Activated CD8-positive, alpha-beta memory T cell treated with anti-CD3 and anti-CD28 coated beads, Interleukin-2, amount 10 ng/mL, durations not matched to agents 7 days and 5 days (primary cell): Measurements from ENCODE around the gene GPHN. TPM values are rescaled to one million over a fixed set of nuclear protein-coding genes. Genes with fewer than 3 reads are reported as not detected.

Experiments used
- ATAC-seq: fragments of 150-1000 bp; cut with Tn5 transposase; one replicate; pipeline ENCODE4 v1.10.0; 2021; ENCODE audit warnings: moderate library complexity
- CTCF ChIA-PET: fragments of 350-600 bp; sonication (Branson Sonifier 250); formaldehyde crosslinking; loops from one replicate; lab custom pipeline; 2021; ENCODE audit warnings: antibody characterized with exemption; lab: Charles Lee
- DNase-seq: peaks from one replicate; pipeline ENCODE4 v3.0.0-alpha.2; 2020
- H3K27ac Mint-ChIP-seq: one replicate; pipeline ENCODE4 v1.8.0; 2021; ENCODE audit warnings: mild to moderate bottlenecking, mixed read lengths
- H3K27me3 Mint-ChIP-seq: one replicate; pipeline ENCODE4 v1.8.0; 2021; ENCODE audit warnings: mixed read lengths
- H3K36me3 Mint-ChIP-seq: one replicate; pipeline ENCODE4 v1.8.0; 2021; ENCODE audit warnings: mild to moderate bottlenecking, mixed read lengths
- H3K4me1 Mint-ChIP-seq: one replicate; pipeline ENCODE4 v1.8.0; 2021; ENCODE audit warnings: mixed read lengths
- H3K4me3 Mint-ChIP-seq: one replicate; pipeline ENCODE4 v1.8.0; 2021; ENCODE audit warnings: mild to moderate bottlenecking, moderate library complexity, mixed read lengths
- H3K9me3 Mint-ChIP-seq: one replicate; pipeline ENCODE4 v1.8.0; 2022; ENCODE audit warnings: low read depth, mixed read lengths
- total RNA-seq, 2 experiments: library from RNA; stranded (reverse); gene quantifications; one replicate each; pipeline ENCODE4 v1.2.3, GENCODE V29; 2021

The GPHN gene
- total RNA-seq, 2 experiments from 2014 or later = 11.9 to 22.5 TPM

- CTCF ChIA-PET = no interaction called here
- no peak overlapping the region for H3K4me3 Mint-ChIP-seq
These were observed 238.5 kb downstream of the GPHN start for GRCh38 chr14:66746316-66747006.

GRCh38 chr14:66752109-66752508, 244.2 kb downstream of the GPHN start:
- CTCF ChIA-PET = no interaction called here
- no peak overlapping the region for H3K27ac Mint-ChIP-seq

More at GRCh38 chr14:66746316-66747006, 238.5 kb downstream of the GPHN start:
- Mint-ChIP-seq H3K27ac (no peak overlapping the region), H3K27me3 (no peaks in the 10 kb centered on the region), H3K36me3 (no peaks in the 10 kb centered on the region), H3K9me3 (no peaks in the 10 kb centered on the region), H3K4me1 (no peaks in the 10 kb centered on the region)
- no peak for ATAC-seq
- DNase-seq = no peak

GRCh38 chr14:66758031-66758613, 250.2 kb downstream of the GPHN start:
- Mint-ChIP-seq H3K27ac (no peak overlapping the region), H3K4me3 (no peak overlapping the region), H3K36me3 (no peaks in the 10 kb centered on the region), H3K4me1 (no peaks in the 10 kb centered on the region), H3K9me3 (peaks cover 3% of the 10 kb centered on the region), H3K27me3 (no peaks in the 10 kb centered on the region)
- no peak for ATAC-seq
- DNase-seq = no peak
- CTCF ChIA-PET = no interaction called here

More at GRCh38 chr14:66752109-66752508, 244.2 kb downstream of the GPHN start:
- Mint-ChIP-seq H3K4me1 (peaks cover 6% of the 10 kb centered on the region), H3K9me3 (no peaks in the 10 kb centered on the region), H3K4me3 (no peak overlapping the region), H3K27me3 (no peaks in the 10 kb centered on the region), H3K36me3 (no peaks in the 10 kb centered on the region)
- no peak for ATAC-seq
- no peak for DNase-seq

GRCh38 chr14:66772146-66772545, 264.2 kb downstream of the GPHN start:
- Mint-ChIP-seq H3K27me3 (no peaks in the 10 kb centered on the region), H3K27ac (no peak overlapping the region), H3K9me3 (no peaks in the 10 kb centered on the region), H3K4me3 (no peak overlapping the region), H3K36me3 (no peaks in the 10 kb centered on the region), H3K4me1 (no peaks in the 10 kb centered on the region)
- no peak for ATAC-seq
- no peak for DNase-seq
- CTCF ChIA-PET = no interaction called here

GRCh38 chr14:66782853-66783252, 274.9 kb downstream of the GPHN start:
- DNase-seq (no peak), ATAC-seq (no peak)
- Mint-ChIP-seq H3K27ac (no peak overlapping the region), H3K9me3 (no peaks in the 10 kb centered on the region), H3K4me1 (no peaks in the 10 kb centered on the region), H3K4me3 (no peak overlapping the region), H3K36me3 (no peaks in the 10 kb centered on the region), H3K27me3 (no peaks in the 10 kb centered on the region)
- CTCF ChIA-PET = no interaction called here

- Mint-ChIP-seq H3K27me3 (no peaks in the 10 kb centered on the region), H3K27ac (no peak overlapping the region), H3K9me3 (peaks cover 2% of the 10 kb centered on the region), H3K36me3 (no peaks in the 10 kb centered on the region), H3K4me1 (no peaks in the 10 kb centered on the region), H3K4me3 (no peak overlapping the region)
- ATAC-seq (no peak), DNase-seq (no peak)
- CTCF ChIA-PET = no interaction called here
These were observed 282.2 kb downstream of the GPHN start for GRCh38 chr14:66790101-66790500.

- Mint-ChIP-seq H3K36me3 (peaks cover 3% of the 10 kb centered on the region), H3K27me3 (no peaks in the 10 kb centered on the region), H3K4me1 (no peaks in the 10 kb centered on the region), H3K27ac (no peak overlapping the region), H3K9me3 (peaks cover 9% of the 10 kb centered on the region), H3K4me3 (no peak overlapping the region)
- ATAC-seq (no peak), DNase-seq (no peak)
- CTCF ChIA-PET = no interaction called here
These were observed 295.0 kb downstream of the GPHN start for GRCh38 chr14:66802962-66803361.

GRCh38 chr14:66804141-66804540, 296.2 kb downstream of the GPHN start:
- H3K4me3 Mint-ChIP-seq = no peak overlapping the region

GRCh38 chr14:66813636-66814035, 305.7 kb downstream of the GPHN start:
- Mint-ChIP-seq H3K27ac (no peak overlapping the region), H3K27me3 (no peaks in the 10 kb centered on the region), H3K36me3 (peaks cover 11% of the 10 kb centered on the region), H3K4me1 (no peaks in the 10 kb centered on the region), H3K4me3 (no peak overlapping the region), H3K9me3 (peaks cover 18% of the 10 kb centered on the region)
- ATAC-seq (no peak), DNase-seq (no peak)
- CTCF ChIA-PET = no interaction called here

More at GRCh38 chr14:66804141-66804540, 296.2 kb downstream of the GPHN start:
- no peak overlapping the region for H3K27ac Mint-ChIP-seq
- DNase-seq (no peak), ATAC-seq (no peak)
- CTCF ChIA-PET = no interaction called here
- no peaks in the 10 kb centered on the region for H3K4me1 Mint-ChIP-seq
- H3K36me3 Mint-ChIP-seq = peaks cover 3% of the 10 kb centered on the region
- peaks cover 9% of the 10 kb centered on the region for H3K9me3 Mint-ChIP-seq
- H3K27me3 Mint-ChIP-seq = no peaks in the 10 kb centered on the region

GRCh38 chr14:66815687-66816086, 307.7 kb downstream of the GPHN start:
- no peak overlapping the region for H3K27ac Mint-ChIP-seq
- H3K4me3 Mint-ChIP-seq = no peak overlapping the region
- no peaks in the 10 kb centered on the region for H3K4me1 Mint-ChIP-seq
- no peak for ATAC-seq
- H3K9me3 Mint-ChIP-seq = peaks cover 18% of the 10 kb centered on the region
- peaks cover 11% of the 10 kb centered on the region for H3K36me3 Mint-ChIP-seq
- H3K27me3 Mint-ChIP-seq = no peaks in the 10 kb centered on the region
- CTCF ChIA-PET = no interaction called here
- no peak for DNase-seq

- CTCF ChIA-PET = no interaction called here
- Mint-ChIP-seq H3K27ac (no peak overlapping the region), H3K27me3 (no peaks in the 10 kb centered on the region), H3K4me3 (no peak overlapping the region), H3K9me3 (no peaks in the 10 kb centered on the region), H3K36me3 (no peaks in the 10 kb centered on the region), H3K4me1 (no peaks in the 10 kb centered on the region)
- ATAC-seq = no peak
- DNase-seq = no peak
These were observed 316.3 kb downstream of the GPHN start for GRCh38 chr14:66824251-66824650.

- H3K36me3 Mint-ChIP-seq = no peaks in the 10 kb centered on the region
- ATAC-seq (no peak), DNase-seq (no peak)
- H3K4me1 Mint-ChIP-seq = no peaks in the 10 kb centered on the region
- CTCF ChIA-PET = no interaction called here
- no peak overlapping the region for H3K27ac Mint-ChIP-seq
- H3K27me3 Mint-ChIP-seq = no peaks in the 10 kb centered on the region
- H3K4me3 Mint-ChIP-seq = no peak overlapping the region
- no peaks in the 10 kb centered on the region for H3K9me3 Mint-ChIP-seq
These were observed 319.2 kb downstream of the GPHN start for GRCh38 chr14:66827182-66827581.

GRCh38 chr14:66831173-66831572, 323.2 kb downstream of the GPHN start:
- Mint-ChIP-seq H3K4me1 (no peaks in the 10 kb centered on the region), H3K4me3 (no peak overlapping the region), H3K9me3 (peaks cover 4% of the 10 kb centered on the region), H3K36me3 (no peaks in the 10 kb centered on the region), H3K27me3 (no peaks in the 10 kb centered on the region), H3K27ac (no peak overlapping the region)
- CTCF ChIA-PET = no interaction called here
- ATAC-seq (no peak), DNase-seq (no peak)

- Mint-ChIP-seq H3K36me3 (no peaks in the 10 kb centered on the region), H3K27me3 (no peaks in the 10 kb centered on the region), H3K4me1 (no peaks in the 10 kb centered on the region), H3K27ac (no peak overlapping the region), H3K4me3 (no peak overlapping the region), H3K9me3 (peaks cover 4% of the 10 kb centered on the region)
- DNase-seq (no peak), ATAC-seq (no peak)
- CTCF ChIA-PET = no interaction called here
These were observed 325.9 kb downstream of the GPHN start for GRCh38 chr14:66833816-66834215.
